ENCODE results near the gene DUSP22.

DUSP22 gene

DNA sequence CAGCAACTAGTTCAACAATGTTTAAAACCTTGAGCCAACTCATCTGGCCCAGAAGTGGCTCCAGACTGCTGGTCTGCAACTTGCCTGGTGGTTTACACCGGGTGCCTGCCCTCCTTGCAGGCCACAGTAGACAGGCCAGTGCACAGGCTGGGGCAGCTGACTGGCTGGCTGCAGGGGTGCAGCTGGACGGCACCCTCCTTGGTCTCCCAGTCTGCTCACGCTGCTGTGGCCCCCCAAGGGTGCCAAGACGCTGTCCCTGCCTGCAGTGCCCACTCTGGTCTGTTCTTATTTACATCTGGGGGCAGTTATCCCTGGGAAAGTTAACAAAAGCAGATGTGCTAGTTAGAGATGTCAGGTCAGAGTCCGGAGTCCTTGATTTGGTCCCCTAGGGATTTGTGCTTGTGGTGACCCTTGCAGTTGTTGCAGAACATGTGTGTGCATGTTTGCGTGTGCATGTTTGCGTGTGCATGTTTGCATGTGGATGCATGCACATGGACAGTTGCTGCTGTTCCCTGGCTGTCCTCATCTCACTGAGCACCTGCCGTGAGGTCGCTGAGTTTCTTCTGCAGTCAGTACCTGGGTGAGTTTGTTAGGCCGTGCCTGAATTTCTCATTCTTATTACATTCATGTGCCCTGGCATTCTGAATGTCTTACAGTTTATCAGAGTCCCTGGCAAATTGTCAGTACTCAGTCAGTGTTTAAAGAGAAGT is 51.1 kb downstream of the DUSP22 start:
- no peaks in the 10 kb centered on the region for H3K4me1 ChIP-seq
- no peak for TF ChIP-seq CTCF (IDR thresholded peaks at IDR 0.05)
- no peaks in the 10 kb centered on the region for H3K9me3 ChIP-seq
- peaks cover 2 to 26% (median 9%) of the 10 kb centered on the region in 3 donors for H3K36me3 ChIP-seq
- H3K4me3 ChIP-seq, result no peak overlapping the region
- intact Hi-C loops (cut with DNase I; ENCODE audit: low total_unique reads), result no loop called here
- no peak for DNase-seq
- H3K27me3 ChIP-seq, result no peaks in the 10 kb centered on the region
- H3K27ac ChIP-seq, result no peak overlapping the region

DNA sequence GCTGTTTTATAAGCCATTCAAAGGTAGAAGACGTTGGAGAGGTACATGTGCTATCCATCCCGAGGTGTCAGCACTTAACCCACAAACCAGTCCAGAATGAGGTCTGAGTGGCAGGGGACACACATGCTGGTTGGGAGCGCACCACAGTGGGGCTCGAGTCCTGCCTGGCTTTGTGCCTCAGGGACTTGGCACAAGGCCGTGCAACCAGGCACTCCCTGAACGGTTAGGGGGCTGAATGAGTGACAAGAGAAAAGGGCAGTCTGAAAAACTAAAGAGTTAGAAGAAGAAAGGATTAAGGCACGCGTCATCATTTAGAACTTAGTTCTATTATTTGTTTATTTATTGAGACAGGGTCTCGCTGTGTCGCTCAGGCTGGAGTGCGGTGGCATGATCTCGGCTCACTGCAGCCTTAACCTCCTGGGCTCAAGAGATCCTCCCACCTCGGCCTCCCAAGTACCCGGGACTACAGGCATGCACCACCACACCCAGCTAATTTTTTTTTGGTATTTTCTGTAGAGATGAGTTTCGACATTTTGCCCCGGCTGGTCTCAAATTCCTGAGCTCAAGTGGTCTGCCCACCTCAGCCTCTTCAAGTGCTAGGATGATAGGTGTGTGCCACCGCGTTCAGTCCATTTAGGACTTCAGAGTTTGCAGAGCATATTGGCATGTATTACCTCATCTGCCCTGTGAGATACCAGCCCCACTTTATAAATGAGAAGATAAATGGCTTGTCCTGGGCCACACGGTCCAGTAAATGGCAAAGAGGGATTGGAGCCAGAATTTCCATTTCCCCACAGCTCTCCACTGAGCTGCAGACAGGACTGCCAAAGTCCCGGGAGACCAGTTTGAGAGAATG is 51.9 kb downstream of the DUSP22 start:
- Histone ChIP-seq H3K27me3 (no peaks in the 10 kb centered on the region), H3K4me3 (no peak overlapping the region), H3K9me3 (no peaks in the 10 kb centered on the region), H3K36me3 (peaks cover 9 to 34% (median 17%) of the 10 kb centered on the region in 3 donors), H3K4me1 (no peaks in the 10 kb centered on the region), H3K27ac (no peak overlapping the region)
- no peak for DNase-seq
- no peak for TF ChIP-seq CTCF (IDR thresholded peaks at IDR 0.05)
- intact Hi-C loops (cut with DNase I; ENCODE audit: low total_unique reads), result no loop called here

DNA sequence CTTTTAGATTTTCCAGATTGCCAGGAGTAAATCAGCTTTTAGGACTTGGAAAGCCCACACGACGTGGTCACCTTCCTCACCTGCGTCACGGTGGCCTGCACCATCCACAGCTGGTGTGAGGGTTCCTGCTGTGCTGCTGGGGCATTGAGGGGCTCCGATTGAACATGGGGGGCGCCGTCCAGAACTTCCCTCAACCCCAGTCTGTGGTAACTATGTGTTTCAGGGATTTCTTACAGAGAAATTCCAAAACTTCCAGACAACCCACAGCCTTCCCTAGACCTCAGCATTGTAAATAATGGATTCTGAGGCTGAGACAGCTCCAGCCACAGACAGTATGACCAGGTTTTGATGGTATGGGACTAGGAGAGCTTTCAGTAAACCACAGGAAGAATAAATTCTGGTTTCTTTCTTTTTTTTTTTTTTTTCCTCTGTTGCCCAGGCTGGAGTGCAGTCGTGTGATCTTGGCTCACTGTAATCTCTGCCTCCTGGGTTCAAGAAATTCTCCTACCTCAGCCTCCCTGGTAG is 52.6 kb downstream of the DUSP22 start:
- TF ChIP-seq CTCF (IDR thresholded peaks at IDR 0.05), result no peak
- H3K9me3 ChIP-seq, result no peaks in the 10 kb centered on the region
- intact Hi-C loops (cut with DNase I; ENCODE audit: low total_unique reads), result no loop called here
- H3K4me1 ChIP-seq, result no peaks in the 10 kb centered on the region
- no peaks in the 10 kb centered on the region for H3K27me3 ChIP-seq
- H3K27ac ChIP-seq, result no peak overlapping the region
- H3K36me3 ChIP-seq, result peaks cover 12 to 41% (median 24%) of the 10 kb centered on the region in 3 donors
- no peak for DNase-seq
- no peak overlapping the region for H3K4me3 ChIP-seq

DNA sequence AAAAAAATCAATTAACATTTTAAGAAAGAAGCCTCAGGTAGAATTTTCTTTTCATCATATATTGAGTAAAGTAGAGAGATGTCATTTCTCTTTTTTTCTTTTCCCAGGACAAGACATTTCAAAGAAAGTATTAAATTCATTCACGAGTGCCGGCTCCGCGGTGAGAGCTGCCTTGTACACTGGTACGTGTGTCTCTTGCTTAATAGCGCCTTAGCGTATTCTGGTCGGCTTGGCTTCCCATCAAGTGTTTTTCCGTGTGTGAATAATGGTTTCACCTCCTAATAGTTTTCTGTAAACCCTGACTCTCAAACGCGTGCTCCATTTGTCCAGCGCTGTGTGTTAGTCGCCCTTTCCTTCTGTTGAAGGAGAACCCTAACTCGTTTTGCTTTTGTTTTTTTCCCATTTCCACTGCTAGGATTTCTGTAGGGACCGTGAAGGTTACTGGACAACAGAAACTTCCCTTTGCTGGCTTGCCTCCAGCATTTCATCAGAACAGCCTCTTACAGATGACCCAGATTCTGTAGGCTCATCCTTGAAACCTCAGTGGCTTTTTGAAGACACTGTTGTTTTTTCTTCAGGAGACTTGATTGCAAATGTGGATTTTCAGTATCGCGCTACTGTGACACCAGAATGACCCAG is 53.6 kb downstream of the DUSP22 start:
- H3K36me3 ChIP-seq, result peaks cover 16 to 51% (median 33%) of the 10 kb centered on the region in 3 donors
- H3K4me3 ChIP-seq, result no peak overlapping the region
- DNase-seq, result no peak
- intact Hi-C loops (cut with DNase I; ENCODE audit: low total_unique reads), result no loop called here
- no peaks in the 10 kb centered on the region for H3K9me3 ChIP-seq
- TF ChIP-seq CTCF (IDR thresholded peaks at IDR 0.05), result no peak
- no peak overlapping the region for H3K27ac ChIP-seq
- H3K4me1 ChIP-seq, result no peaks in the 10 kb centered on the region
- no peaks in the 10 kb centered on the region for H3K27me3 ChIP-seq

- H3K27me3 ChIP-seq, result no peaks in the 10 kb centered on the region
- intact Hi-C loops (cut with DNase I; ENCODE audit: low total_unique reads), result no loop called here
- H3K4me1 ChIP-seq, result no peaks in the 10 kb centered on the region
- no peak for DNase-seq
- no peaks in the 10 kb centered on the region for H3K9me3 ChIP-seq
- H3K36me3 ChIP-seq, result peaks cover 16 to 57% (median 37%) of the 10 kb centered on the region in 3 donors
- H3K4me3 ChIP-seq, result no peak overlapping the region
- no peak for TF ChIP-seq CTCF (IDR thresholded peaks at IDR 0.05)
- no peak overlapping the region for H3K27ac ChIP-seq
Observed at GRCh38 chr6:346386-347030, 54.2 kb downstream of the DUSP22 start.

All from tibial artery (tissue), 4 donors.